ENCODE data around the gene AP5M1.
"Not testable (repeated sequence)": the region's sequence is repeated elsewhere in the genome, so short reads cannot be mapped to it uniquely, and the experiment has no call there.

The AP5M1 gene, protein sequence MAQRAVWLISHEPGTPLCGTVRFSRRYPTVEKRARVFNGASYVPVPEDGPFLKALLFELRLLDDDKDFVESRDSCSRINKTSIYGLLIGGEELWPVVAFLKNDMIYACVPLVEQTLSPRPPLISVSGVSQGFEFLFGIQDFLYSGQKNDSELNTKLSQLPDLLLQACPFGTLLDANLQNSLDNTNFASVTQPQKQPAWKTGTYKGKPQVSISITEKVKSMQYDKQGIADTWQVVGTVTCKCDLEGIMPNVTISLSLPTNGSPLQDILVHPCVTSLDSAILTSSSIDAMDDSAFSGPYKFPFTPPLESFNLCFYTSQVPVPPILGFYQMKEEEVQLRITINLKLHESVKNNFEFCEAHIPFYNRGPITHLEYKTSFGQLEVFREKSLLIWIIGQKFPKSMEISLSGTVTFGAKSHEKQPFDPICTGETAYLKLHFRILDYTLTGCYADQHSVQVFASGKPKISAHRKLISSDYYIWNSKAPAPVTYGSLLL

DNA sequence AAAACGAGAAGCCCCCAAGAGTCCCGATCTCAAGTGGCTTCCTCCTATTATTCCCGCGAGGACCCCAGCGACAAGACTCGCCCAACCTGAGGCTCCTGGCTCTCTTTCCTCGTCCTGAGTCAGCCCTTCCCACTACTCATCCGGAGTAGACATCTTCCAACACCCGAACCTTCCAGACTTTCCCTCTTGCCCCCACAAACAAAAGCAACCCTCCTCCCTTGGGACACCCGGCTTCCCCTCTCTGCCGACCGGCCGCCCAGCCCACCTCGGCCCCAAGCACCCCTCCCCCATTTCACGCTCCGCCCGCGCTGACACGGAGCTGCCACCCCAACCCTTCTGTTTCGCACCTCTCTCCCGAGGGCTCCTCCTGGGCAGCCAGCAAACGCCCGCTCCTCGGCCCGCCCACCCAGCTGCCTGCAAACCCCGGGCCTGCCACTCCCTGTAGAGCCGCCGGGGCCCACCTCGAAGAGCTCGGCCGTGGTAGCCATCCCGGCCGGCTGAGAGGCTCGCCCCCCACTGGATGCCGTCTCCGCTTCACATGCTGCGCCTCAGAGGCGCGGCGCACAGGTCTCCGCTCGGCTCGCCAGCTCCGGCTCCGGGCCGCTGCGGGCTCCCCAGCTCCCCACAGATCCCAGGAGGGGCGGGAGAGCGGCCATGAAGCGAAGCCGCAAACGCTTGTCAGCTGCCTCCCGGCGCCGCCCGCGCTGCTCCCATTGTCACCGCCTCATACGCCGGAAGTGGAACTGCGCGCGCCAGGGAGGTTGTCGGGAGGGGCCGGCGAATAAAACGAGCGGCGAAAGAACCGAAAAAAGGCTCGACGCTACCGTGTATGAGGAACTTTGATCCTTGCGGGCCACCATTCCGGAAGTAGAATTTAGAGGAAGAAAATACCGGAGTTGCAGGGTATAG, at the start of gene AP5M1, which contains the start of gene EXOC5:
Gene AP5M1 (plus strand): TSS at position 811 of the 909 bp plus-strand sequence. CDS start 344 bp downstream, outside the sequence.
Gene EXOC5 (minus strand): TSS at position 745 of the 909 bp plus-strand sequence. CDS start 257 bp downstream, at position 488.
- DNase-seq = peak; percentile 93 to 97

DNA sequence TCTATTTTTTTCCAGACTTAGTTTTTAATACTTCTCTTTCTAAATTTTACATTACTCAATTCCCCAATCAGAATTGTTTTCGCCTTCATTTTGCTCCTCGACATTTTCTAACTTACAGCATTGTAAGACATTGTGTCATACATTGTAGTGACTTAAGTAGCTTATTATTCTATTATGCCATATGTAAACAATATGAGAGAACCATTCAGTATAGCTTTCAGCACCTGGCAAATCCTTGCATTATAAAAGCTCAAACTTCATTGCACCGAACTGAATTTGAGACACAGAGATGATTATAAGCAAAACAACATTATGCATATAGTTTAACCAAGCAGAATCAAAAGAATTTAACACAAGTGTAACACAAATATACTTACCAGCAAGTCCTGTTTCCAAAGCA, 46.8 kb upstream of the AP5M1 start:
- DNase-seq = no peak

DNA sequence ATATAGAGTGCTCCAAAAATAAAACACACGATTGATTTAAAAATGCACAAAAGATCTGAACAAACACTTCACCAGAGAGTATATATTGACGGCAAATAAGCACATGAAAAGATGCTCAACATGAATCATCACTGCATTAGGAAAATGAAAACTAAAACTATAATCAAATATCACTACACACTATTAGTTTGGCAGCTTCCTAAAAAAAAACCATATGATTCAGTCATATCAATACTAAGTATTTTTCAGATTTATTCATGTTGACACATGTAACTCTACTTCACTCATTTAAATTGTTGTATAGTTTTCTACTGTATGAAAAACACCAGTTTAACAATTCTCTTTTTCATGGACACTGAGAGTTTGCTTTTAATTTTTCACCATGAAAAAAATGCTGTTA, 41.7 kb upstream of the AP5M1 start:
- DNase-seq = no peak

DNA sequence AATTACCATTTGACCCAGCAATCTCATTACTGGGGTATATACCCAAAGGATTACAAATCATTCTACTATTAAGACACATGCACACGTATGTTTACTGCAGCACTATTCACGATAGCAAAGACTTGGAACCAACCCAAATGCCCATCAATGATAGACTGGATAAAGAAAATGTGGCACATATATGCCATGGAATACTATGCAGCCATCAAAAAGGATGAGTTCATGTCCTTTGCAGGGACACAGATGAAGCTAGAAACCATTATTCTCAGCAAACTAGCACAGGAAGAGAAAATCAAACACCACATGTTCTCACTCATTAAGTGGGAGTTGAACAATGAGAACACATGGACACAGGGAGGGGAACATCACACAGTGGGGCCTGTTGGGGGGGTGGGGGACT, 40.5 kb upstream of the AP5M1 start:
- DNase-seq = not testable (repeated sequence)

DNA sequence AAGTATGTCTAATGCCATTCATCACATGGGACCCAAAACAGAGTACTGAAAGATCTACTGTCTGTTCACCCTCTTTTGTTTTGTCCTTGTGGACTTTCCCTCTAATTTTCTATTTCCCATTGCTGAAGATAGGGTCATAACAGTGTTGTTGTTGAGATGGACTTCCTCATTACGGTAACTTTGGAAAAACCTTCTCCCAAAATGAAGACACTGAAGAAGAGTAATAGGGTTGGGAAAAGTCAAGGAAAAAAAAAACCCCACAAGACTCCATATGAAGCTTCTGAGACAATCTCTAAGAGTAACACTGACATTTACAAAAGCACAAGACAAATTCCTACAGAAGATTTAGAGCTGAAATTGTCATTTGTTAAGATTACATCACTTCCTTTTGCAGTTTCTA, 36.8 kb upstream of the AP5M1 start:
- DNase-seq = no peak

DNA sequence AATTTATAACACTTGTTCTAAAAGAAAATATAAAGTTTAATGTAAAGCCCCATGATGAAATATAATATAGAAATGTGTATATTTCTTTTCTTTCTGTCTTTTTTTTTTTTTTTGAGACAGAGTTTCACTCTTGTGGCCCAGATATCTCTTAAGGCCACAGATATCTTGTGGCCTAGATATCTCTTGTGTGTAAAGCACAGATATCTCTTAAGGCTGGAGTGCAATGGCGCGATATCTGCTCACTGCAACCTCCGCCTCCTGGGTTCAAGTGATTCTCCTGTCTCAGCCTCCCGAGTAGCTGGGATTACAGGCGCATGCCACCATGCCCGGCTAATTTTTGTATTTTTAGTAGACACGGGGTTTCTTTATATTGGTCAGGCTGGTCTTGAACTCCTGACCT, 28.7 kb upstream of the AP5M1 start:
- not testable (repeated sequence) for DNase-seq

DNA sequence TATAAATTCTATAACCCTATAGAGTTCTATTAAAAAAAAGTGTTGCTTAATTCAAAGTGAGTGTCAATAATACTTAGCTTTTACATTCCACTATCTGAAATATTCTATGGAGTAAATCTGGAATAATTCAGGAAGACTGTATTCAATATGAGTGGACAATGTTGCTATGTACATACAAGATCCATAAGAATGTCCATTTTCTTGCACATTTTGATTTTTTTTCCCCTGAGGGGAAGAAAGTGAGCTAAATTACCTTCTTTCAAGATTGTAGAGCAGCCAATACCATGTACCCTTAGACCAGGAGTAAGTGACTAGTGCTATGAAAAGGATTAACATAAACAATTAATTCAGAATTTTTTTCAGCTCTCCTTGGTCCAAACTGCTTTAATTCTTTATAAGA, 25.5 kb upstream of the AP5M1 start:
- no peak for DNase-seq

DNA sequence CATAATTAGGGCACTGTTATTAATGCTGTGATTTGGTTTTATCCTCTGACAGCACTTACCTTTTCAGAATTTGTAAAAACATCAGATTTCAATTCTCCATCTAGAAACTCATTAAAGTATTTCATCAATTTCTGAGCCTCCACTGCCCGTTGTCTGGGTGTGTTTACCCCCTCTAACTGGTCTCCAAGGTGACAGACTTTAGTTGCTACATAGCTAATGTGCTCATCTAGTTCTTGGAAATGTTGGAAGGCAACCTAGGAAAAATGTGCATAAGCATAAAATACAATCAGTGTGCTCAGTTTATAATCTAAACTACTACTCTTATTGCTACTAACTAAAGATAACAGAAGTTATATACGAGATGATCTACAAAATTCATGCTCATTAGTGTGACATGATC, 24.7 kb upstream of the AP5M1 start:
- DNase-seq = no peak

DNA sequence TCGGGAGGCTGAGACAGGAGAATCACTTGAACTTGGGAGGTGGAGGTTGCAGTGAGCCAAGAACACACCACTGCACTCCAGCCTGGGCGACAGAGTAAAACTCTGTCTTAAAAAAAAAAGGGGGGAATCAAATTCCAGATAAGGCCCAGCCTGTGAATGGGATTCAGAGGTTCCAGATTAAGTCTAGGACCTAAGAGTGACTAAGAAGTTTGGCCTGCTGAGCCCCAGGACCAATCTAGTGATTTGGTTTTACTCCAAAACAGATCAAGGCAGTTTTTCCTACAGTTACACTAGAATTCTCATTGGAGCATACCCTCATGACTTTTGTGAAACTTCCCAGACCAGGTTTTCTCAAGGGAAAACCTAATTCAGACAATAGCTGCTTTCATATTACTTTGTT, 22.8 kb upstream of the AP5M1 start:
- no peak for DNase-seq

DNA sequence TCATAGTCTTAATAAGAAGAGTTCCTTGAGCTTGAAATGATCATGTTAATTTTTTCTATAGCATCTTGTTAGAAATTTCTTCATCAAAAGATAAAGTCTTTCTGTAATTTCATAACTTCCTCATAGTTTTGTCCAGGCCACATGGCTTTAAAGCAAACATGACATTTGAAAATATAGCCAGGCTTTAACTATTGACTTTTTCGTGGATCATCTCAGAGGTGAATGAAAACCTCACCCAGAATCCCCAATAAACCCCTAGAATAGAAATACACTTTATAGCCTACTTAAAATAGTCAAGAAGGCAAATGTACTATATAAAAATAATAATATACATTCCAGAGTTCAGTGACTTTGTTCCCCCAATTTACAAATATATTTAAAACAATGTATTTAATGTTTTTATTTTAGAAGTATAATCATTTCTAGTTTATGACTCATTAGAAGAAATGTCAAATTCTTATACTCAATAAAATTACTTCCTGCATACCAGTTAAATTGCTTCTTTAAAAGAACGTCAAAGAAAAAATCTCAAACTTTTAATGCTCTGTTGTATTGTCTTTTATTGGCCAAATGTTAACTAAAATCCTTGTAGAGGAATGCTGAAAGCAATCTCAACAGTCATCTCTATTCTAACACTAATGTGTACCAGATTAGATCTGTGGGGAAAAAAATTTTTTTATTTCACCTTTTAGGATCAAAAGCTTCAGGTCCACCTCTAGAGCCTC, 21.7 kb upstream of the AP5M1 start:
- no peak for DNase-seq

DNA sequence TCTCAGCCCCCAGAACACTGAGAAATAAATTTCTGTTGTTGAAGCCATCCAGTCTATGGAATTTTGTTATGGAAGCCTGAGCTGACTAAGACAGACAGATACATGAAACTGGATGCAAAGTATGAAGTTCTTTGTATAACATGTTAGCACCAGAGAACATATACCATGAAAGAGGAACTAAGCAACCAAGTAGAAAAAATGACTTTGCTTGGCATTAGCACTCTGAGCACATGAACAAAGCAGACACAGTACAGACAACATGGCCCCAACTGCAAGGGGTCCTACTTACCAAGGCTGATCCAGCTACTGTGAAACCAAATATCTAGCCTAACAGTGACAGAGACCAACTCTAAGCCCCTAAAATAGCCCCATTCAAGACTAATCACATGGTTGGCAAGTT, 13.9 kb upstream of the AP5M1 start:
- no peak for DNase-seq

DNA sequence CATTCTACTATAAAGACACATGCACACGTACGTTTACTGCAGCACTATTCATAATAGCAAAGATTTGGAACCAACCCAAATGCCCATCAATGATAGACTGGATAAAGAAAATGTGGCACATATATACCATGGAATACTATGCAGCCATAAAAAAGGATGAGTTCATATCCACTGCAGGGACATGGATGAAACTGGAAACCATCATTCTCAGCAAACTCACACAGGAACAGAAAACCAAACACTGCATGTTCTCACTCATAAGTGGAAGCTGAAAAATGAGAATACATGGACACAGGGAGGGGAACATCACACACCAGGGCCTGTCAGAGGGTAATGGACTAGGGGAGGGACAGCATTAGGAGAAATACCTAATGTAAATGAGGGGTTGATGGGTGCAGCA, 10.6 kb upstream of the AP5M1 start:
- DNase-seq = not testable (repeated sequence)

DNA sequence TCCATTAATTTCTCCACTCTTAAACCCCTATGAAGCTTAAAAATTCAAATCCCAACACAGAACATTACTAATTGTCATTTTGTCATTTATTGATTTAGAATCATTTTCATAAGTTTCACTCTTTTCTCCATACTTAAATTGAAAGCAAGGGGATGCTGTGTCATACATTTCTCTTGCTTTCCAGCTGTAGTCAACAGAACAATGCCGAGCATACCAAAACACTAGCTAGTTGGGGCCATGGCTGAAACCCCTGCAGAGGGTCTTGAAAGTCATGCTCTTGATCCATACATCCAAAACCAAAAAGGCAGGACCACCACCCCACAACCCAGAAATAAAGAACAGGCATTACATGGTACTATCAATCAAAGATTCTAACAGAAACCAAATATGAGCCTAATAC, 9.1 kb upstream of the AP5M1 start:
- DNase-seq = no peak

DNA sequence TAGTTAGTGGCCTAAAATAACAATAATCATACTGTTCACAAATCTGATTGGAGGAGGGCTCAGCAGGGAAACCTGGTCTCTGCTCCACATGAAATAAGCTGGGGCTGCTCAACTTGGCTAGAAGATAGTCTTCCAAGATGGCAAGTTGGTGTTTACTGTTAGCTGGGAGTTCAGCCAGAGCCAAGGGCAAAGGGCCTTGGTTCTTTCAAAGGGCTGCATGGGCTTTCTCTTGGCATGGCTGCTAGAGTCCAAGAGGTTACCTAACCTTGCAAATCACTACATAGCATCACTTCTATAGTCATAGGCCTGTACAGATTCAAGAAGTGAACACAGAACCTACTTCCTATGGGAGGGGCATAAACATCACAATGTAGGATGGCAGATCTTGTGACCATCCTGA, 7.2 kb upstream of the AP5M1 start:
- no peak for DNase-seq

DNA sequence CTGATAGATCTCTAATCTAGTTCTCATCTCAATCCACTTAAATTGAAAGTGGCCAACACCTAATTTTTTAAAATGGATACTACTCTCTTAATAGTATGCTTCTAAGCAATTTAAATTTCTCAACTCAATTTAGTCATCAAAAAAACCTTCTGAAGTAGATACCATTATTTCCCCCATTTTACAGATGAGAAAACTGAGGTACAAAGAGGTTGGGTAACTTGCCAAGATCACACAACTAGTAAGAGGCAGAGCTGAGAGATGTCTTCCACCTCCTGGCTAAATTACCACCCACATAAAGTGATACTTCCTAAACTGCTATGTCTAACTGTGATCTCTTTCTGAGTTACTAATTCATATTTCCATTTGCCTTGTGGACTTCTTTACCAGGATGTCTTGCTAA, 6.7 kb upstream of the AP5M1 start:
- DNase-seq = no peak

DNA sequence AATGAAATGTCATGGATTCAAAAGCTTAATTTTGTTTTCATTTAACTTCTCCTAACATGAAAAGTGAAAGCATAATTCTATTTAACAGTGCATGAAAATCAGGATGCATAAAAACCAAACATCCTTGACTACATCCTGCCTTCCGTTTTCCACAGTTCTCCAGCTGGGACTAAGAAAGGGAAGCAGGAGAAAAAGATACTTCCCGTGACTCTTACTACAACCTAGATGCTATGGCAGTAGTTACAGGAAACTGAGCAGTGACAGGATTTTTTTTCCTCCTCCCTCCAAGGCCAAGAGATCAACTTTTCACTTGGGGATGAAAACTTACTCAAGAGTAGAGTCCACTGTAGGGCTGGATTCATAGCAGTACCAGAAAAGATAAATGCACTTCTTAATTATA, 2.7 kb upstream of the AP5M1 start:
- DNase-seq = no peak

DNA sequence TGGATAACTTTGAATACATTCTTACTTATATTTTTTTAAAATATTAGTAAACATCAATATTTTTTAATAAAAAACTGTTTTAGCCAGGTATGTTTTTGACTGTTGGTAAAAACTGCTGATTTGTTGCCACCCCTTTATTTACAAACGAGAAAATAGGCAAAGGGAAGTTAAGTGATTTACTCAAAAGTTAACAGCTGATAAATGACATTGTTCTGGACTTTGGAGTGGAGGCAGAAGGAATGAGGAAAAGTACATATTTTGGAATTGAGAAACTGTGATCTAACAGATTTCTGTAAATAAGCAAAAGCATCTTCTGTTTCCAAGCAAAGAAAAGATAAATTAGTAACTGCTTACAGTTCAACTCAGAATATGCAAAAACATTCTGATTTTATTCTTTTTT, 4.5 kb downstream of the AP5M1 start:
- DNase-seq = no peak

DNA sequence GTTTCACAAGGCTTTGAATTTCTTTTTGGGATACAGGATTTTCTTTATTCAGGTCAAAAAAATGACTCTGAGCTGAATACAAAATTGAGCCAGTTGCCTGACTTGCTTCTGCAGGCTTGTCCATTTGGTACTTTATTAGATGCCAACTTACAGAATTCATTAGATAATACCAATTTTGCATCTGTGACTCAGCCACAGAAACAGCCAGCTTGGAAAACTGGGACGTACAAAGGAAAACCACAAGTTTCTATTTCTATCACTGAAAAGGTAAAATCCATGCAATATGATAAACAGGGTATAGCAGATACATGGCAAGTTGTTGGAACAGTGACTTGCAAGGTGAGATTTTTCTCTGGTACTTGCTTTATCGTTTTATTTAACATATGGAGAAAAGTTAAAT, 5.8 kb downstream of the AP5M1 start:
- DNase-seq = no peak

DNA sequence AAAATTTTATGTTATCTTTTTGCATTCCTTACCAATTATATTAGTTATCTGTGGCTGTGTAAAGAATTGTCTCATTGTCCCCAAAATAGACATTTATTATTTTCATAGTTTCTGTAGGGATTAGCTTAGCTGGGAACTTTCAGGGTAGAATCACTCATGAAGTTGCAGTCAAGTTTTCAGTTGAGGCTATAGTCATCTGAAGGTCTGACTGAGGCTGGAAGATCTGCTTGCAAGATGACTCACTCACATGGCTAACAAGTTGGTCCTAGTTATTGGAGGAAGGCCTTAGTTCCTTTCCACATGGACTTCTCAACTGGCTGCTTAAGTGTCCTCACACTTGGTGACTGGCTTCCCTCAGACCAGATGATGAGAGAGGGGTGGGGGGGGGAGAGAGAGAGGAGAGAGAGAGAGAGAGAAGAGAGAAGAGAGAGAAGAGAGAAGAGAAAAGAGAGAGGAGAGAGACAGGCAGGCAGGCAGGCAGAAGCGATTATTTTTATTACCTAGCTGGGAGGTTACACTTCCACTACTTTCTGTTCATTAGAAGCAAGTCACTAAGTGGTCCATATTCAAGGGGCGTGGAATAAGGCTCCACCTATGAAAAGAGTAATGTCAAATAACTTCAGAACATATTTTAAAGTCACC, 6.4 kb downstream of the AP5M1 start:
- DNase-seq = no peak

DNA sequence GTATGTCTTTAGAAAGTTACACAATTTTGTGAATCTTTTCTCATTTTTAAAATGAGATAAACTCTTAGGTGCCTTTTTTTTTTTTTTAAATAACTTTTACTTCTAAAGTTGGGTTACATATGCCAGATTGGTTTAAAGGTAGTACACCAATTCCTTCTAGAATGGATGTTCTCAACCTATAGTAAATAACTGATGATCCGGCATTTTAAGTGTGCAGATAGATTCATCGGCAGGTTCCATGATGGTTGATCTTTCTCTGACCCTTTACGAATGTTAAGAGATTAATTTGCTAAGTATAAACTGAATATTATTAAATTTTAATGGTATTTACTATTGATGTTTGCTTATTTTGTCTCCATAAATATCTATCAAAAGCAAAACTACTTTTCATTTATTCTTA, 8.3 kb downstream of the AP5M1 start:
- no peak for DNase-seq

DNA sequence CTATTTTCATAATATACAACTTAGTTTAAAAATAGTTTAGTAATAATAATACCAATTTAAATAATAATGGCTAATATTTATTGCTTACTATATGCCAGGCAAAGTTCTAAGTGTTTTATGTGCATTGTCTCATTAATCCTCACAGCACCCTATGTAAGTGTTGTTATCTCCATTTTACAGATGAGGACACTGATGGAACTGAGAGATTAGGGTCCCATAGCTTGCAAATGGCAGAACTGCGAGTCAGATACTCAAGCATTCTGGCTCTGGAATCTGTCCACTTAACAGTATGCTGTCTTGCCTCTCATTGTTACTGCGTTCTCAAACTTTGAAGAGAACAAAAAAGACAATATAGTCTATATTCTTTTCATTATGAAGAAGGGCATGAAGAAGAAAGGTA, 19.0 kb downstream of the AP5M1 start:
- no peak for DNase-seq

DNA sequence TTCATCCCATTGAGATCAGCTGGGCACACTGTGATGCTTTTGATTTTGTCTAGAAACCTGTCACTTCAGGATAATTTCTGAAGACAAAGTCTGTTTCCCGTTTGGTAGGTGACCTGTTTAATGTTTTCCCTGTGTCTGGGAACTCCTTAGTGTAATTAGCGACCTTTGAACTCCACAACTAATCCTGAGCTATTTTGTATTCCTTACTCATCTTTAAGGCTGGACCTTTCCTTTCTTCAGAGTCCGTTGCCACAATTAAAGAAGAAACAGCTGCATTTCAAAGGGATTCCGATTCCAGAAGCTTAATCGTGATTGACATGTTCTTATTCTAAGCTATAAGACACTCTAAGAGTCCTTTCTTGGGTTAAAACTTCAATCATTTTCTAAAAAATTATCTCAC, 22.0 kb downstream of the AP5M1 start:
- no peak for DNase-seq
